Smooth muscle cell (in vitro differentiated cells): ENCODE results near the gene SMARCD1. TPM values are rescaled to one million over a fixed set of nuclear protein-coding genes. Genes with fewer than 3 reads are reported as not detected.

Experiments used
- DNase-seq: peaks from one replicate; lab custom pipeline; 2025; ENCODE audit not compliant: unreplicated experiment; lab: John Stamatoyannopoulos, UW
- H2AFZ ChIP-seq: fragments of 200-600 bp; sonication (generic); 2 replicates; pipeline ENCODE4 v1.6.0; 2016; ENCODE audit warnings: antibody characterized with exemption, low read depth, mild to moderate bottlenecking
- H3F3A ChIP-seq: fragments of 200-600 bp; sonication (generic); 2 replicates; pipeline ENCODE4 v1.6.0; 2017; ENCODE audit warnings: antibody characterized with exemption, low read depth
- H3K27ac ChIP-seq: fragments of 200-600 bp; sonication (generic); 2 replicates; pipeline ENCODE4 v1.5.1; 2016; ENCODE audit warnings: low read depth, mild to moderate bottlenecking
- H3K27me3 ChIP-seq: fragments of 200-600 bp; sonication (generic); 2 replicates; pipeline ENCODE4 v1.6.1; 2016; ENCODE audit warnings: low read depth, mild to moderate bottlenecking
- H3K36me3 ChIP-seq: fragments of 200-600 bp; sonication (generic); 2 replicates; pipeline ENCODE4 v1.5.1; 2016; ENCODE audit warnings: low read depth
- H3K4me1 ChIP-seq: fragments of 200-600 bp; sonication (generic); 2 replicates; pipeline ENCODE4 v1.5.1; 2016; ENCODE audit warnings: low read depth
- H3K4me2 ChIP-seq: fragments of 200-600 bp; sonication (generic); 2 replicates; pipeline ENCODE4 v1.6.0; 2016; ENCODE audit warnings: mild to moderate bottlenecking
- H3K4me3 ChIP-seq: fragments of 200-600 bp; sonication (generic); 2 replicates; pipeline ENCODE4 v1.5.1; 2016; ENCODE audit warnings: mild to moderate bottlenecking
- H3K79me2 ChIP-seq: fragments of 200-600 bp; sonication (generic); 2 replicates; pipeline ENCODE4 v1.6.0; 2016; ENCODE audit warnings: low read depth, mild to moderate bottlenecking
- H3K9ac ChIP-seq: fragments of 200-600 bp; sonication (generic); 2 replicates; pipeline ENCODE4 v1.6.0; 2016; ENCODE audit warnings: low read depth
- H3K9me3 ChIP-seq: fragments of 200-600 bp; sonication (generic); replicated peaks from 2 replicates; pipeline ENCODE4 v1.5.1; 2016; ENCODE audit warnings: low read depth
- H4K20me1 ChIP-seq: fragments of 200-600 bp; sonication (generic); 2 replicates; pipeline ENCODE4 v1.6.0; 2016; ENCODE audit warnings: low read depth
- CTCF ChIP-seq: fragments of 200-600 bp; sonication (generic); IDR thresholded peaks from 2 replicates; pipeline ENCODE4 v1.5.1; 2017; ENCODE audit warnings: borderline replicate concordance, mild to moderate bottlenecking, antibody characterized with exemption; ENCODE audit not compliant: insufficient read depth, poor library complexity, severe bottlenecking
- WGBS: methylation state at CpG from one replicate; pipeline ENCODE4 v1.1.7; 2016; ENCODE audit warnings: low lambda C conversion rate; 5-methylcytosine and 5-hydroxymethylcytosine counted together
- polyA plus RNA-seq: library from polyadenylated mRNA; unstranded; fragments of >200 nt; fragmentation: Nextera tagmentation; extraction: Ambion mirVana; gene quantifications from 2 replicates; pipeline ENCODE4 v1.2.1, GENCODE V29; 2016
- total RNA-seq: library from RNA; depleted of rRNA; stranded (reverse); fragments of >200 nt; gene quantifications from 2 replicates; pipeline ENCODE4 v1.2.3, GENCODE V29; 2014

The SMARCD1 gene
- total and polyA plus RNA-seq, 2 experiments from 2014 or later = 24.1 to 39.6 TPM

- no peak for DNase-seq
- no peaks in the 10 kb centered on the region for H4K20me1 ChIP-seq
- peaks cover 17% of the 10 kb centered on the region for H3K4me1 ChIP-seq
- peaks cover 28% of the 10 kb centered on the region for H3K79me2 ChIP-seq
- H3K9me3 ChIP-seq = no peaks in the 10 kb centered on the region
- no peak for TF ChIP-seq CTCF
- H3K27ac ChIP-seq = no peak overlapping the region
- H3F3A ChIP-seq = peaks cover 5% of the 10 kb centered on the region
- H3K27me3 ChIP-seq = no peaks in the 10 kb centered on the region
- H3K4me2 ChIP-seq = peak overlapping the region; percentile 67
- H3K9ac ChIP-seq = no peak overlapping the region
- peak overlapping the region; percentile 8 for H2AFZ ChIP-seq
- peak overlapping the region; percentile 34 for H3K4me3 ChIP-seq
- H3K36me3 ChIP-seq = no peaks in the 10 kb centered on the region
- WGBS = 60% methylated on average over 7 of the region's 7 CpGs
Measured at GRCh38 chr12:50110762-50111351, 25.7 kb downstream of the SMARCD1 start.

DNA sequence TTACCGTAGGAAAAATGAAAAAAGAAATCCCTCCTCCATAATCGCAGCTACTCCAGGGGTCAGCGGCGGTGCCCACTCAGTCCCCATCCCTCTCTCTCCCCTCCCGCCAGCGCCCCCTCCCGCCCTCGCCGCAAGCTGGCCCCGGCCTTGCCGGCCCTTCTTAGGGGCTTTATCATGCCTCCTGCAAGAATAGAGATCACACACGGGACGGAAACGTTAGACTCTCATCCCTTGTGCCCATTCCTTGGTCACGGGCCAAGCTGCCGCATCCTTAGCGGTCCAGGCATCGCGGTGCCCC is 26.2 kb downstream of the SMARCD1 start:
- peaks cover 17% of the 10 kb centered on the region for H3K4me1 ChIP-seq
- no peaks in the 10 kb centered on the region for H3K9me3 ChIP-seq
- WGBS = 8% methylated on average over 18 of the region's 19 CpGs
- peaks cover 33% of the 10 kb centered on the region for H3K79me2 ChIP-seq
- peaks cover 5% of the 10 kb centered on the region for H3F3A ChIP-seq
- no peaks in the 10 kb centered on the region for H3K27me3 ChIP-seq
- H3K36me3 ChIP-seq = no peaks in the 10 kb centered on the region
- H3K4me3 ChIP-seq = peak overlapping the region; percentile 34
- DNase-seq = no peak
- no peak overlapping the region for H3K9ac ChIP-seq
- H3K4me2 ChIP-seq = peak overlapping the region; percentile 67
- H3K27ac ChIP-seq = no peak overlapping the region
- peak overlapping the region; percentile 8 for H2AFZ ChIP-seq
- no peak for TF ChIP-seq CTCF
- H4K20me1 ChIP-seq = no peaks in the 10 kb centered on the region

DNA sequence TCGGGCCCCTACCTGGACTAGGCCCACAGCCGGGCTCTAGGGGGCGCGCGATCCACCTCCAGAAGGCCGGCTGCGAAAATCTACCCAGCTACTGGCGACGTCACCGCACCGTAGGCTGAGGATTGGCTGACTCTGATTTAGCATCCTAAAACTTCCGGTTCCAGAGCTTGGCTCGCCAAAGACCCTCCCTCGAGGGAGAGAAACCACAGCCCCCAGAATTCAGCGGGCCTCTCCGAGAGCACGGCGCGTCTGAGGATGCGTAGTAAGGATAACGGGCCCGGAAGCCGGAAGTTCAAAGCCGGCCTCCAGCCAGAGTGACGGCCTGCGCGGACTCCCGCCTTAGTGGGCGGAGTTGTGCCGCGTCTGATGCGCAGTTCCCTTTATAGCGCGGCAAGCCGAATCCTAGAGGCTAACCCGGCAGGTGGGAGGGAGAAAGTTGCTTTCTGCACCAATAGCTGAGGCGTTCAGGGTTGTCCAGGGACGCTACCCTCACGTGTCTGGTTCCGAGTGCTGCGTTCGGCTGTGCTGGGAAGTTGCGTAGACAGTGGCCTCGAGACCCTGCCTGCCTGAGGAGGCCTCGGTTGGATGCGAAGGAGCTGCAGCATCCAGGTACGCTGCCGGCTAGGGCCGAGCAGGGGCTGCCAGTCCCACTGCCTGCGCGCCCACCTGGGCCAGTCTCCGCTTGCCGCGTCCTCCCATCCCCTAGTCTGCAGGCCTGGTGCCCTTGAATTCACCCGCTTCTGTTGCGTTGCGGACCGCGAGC is 26.7 kb downstream of the SMARCD1 start, which contains the start of gene COX14:
Gene COX14 (plus strand): TSS at position 544 of the 763 bp plus-strand sequence. CDS start 7,808 bp downstream, outside the sequence.
- under 1% methylated on average over 59 of the region's 59 CpGs for WGBS

More for the DNA sequence above, 26.7 kb downstream of the SMARCD1 start, which contains the start of gene COX14:
- Histone ChIP-seq H3K9ac (peak within 1 kb of the TSS; percentile 63), H3K79me2 (peaks cover 38% of the 10 kb centered on the region), H3K27me3 (no peaks in the 10 kb centered on the region), H3K4me1 (peaks cover 17% of the 10 kb centered on the region), H3K27ac (peak within 1 kb of the TSS; percentile 79), H3K4me2 (peak within 1 kb of the TSS; percentile 90), H3K9me3 (no peaks in the 10 kb centered on the region), H2AFZ (peak within 1 kb of the TSS; percentile 79), H3K36me3 (no peaks in the 10 kb centered on the region), H3K4me3 (peak within 1 kb of the TSS; percentile 79), H3F3A (peaks cover 5% of the 10 kb centered on the region), H4K20me1 (peaks cover 3% of the 10 kb centered on the region)
- TF ChIP-seq CTCF = peak; percentile 83
- peak; percentile 94 for DNase-seq
